Measurements from ENCODE around the gene ROR1.
A peak's percentile ranks its signal among the peaks of the same experiment; 100 is the strongest.

The ROR1 gene

GRCh38 chr1:63909526-63909925 lies 135.7 kb downstream of the ROR1 start:
- DNase-seq (ENCODE audit: extremely low read depth, low read depth), result no peak
- TF ChIP-seq, protein P1, sequence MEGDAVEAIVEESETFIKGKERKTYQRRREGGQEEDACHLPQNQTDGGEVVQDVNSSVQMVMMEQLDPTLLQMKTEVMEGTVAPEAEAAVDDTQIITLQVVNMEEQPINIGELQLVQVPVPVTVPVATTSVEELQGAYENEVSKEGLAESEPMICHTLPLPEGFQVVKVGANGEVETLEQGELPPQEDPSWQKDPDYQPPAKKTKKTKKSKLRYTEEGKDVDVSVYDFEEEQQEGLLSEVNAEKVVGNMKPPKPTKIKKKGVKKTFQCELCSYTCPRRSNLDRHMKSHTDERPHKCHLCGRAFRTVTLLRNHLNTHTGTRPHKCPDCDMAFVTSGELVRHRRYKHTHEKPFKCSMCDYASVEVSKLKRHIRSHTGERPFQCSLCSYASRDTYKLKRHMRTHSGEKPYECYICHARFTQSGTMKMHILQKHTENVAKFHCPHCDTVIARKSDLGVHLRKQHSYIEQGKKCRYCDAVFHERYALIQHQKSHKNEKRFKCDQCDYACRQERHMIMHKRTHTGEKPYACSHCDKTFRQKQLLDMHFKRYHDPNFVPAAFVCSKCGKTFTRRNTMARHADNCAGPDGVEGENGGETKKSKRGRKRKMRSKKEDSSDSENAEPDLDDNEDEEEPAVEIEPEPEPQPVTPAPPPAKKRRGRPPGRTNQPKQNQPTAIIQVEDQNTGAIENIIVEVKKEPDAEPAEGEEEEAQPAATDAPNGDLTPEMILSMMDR (IDR thresholded peaks at IDR 0.05; ENCODE audit: low read depth, low read length), result no peak

- no peak for DNase-seq (ENCODE audit: extremely low read depth, low read depth)
- TF ChIP-seq, protein P1 (IDR thresholded peaks at IDR 0.05; ENCODE audit: low read depth, low read length), result no peak
Observed at GRCh38 chr1:63911049-63911448, 137.2 kb downstream of the ROR1 start.

DNA sequence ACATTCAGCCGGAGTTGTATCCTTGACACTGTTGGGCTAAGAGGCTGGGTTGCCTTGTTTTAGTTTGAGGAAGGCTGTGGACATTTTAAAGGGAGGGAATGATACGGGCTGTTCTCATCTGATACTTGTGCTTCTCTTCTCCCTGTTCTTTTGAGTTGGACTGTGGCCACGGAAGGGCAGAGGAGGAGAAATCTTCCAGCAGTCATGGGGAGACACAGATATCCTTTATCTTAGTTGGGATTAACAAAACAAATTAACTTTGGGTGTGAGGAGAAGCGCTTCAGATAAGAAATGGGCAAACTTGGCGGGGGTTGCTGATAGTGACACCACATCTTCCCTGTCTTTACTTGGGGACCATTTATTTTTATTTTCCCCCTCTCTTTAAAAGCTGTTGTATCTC lies 138.8 kb downstream of the ROR1 start:
- TF ChIP-seq, protein P1 (IDR thresholded peaks at IDR 0.05; ENCODE audit: low read depth, low read length), result no peak
- no peak for DNase-seq (ENCODE audit: extremely low read depth, low read depth)

DNA sequence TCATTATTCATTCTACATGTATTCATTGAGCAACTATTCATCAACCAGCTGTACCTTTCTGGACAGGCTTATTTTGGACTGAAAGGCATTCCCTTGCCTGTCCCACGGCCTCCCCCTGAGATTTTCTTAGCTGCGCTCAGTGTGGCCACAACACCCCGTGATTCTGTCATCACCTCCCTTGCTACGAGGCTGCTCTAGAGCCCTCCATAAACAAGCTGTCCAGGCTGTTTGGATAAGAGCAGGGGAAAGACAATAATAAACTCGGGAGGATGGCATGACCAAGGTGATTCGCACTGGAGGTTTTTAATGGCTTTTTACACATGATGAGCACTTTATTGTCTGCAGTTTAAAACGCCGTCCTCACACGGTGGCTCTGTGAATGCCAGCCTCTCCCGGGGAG lies 139.7 kb downstream of the ROR1 start:
- DNase-seq (ENCODE audit: extremely low read depth, low read depth), result no peak
- TF ChIP-seq, protein P1 (IDR thresholded peaks at IDR 0.05; ENCODE audit: low read depth, low read length), result no peak

- DNase-seq (ENCODE audit: extremely low read depth, low read depth), result no peak
- TF ChIP-seq, protein P1 (IDR thresholded peaks at IDR 0.05; ENCODE audit: low read depth, low read length), result no peak
Observed at GRCh38 chr1:63914241-63914640, 140.4 kb downstream of the ROR1 start.

- no peak for DNase-seq (ENCODE audit: extremely low read depth, low read depth)
- TF ChIP-seq, protein P1 (IDR thresholded peaks at IDR 0.05; ENCODE audit: low read depth, low read length), result no peak
Observed at GRCh38 chr1:63914706-63915105, 140.9 kb downstream of the ROR1 start.

DNA sequence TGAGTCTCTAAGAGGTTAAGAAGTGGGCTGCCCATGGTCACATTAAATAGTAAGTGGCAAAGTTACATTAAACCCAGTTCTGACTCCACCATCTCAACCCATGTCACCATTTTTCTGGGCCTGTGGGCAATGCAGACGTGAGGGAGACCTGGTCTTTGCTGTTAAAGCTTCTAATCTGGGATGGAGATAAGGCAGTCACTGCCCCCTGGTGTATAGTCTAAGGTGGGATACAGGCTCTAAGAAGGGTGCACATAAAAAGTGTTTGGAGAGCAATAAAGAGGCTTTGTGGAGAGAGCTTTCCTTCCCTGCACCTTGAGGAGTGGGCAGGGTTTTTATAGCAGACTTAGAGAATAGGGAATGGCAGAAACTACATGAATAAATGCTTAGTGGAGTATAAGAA lies 141.3 kb downstream of the ROR1 start:
- TF ChIP-seq, protein P1 (IDR thresholded peaks at IDR 0.05; ENCODE audit: low read depth, low read length), result peak; percentile 38
- DNase-seq (ENCODE audit: extremely low read depth, low read depth), result no peak
